Activated CD4-positive, alpha-beta T cell treated with anti-CD3 and anti-CD28 coated beads for 36 hours (primary cell): Measurements from ENCODE around the gene NECAP2. TPM values are rescaled to one million over a fixed set of nuclear protein-coding genes. Genes with fewer than 3 reads are reported as not detected.
"Not testable (repeated sequence)": the region's sequence is repeated elsewhere in the genome, so short reads cannot be mapped to it uniquely, and the experiment has no call there.

Source experiments
- ATAC-seq: fragments of 200-7000 bp; cut with Tn5 transposase; one replicate; pipeline ENCODE4 v1.10.0; 2021; ENCODE audit warnings: mild to moderate bottlenecking, moderate library complexity
- CTCF ChIA-PET: fragments of 350-600 bp; sonication (Branson Sonifier 250); formaldehyde crosslinking; loops from one replicate; lab custom pipeline; 2021; ENCODE audit warnings: antibody characterized with exemption; lab: Charles Lee
- POLR2A ChIA-PET: fragments of 350-600 bp; sonication (Branson Sonifier 250); formaldehyde crosslinking; loops from one replicate; lab custom pipeline; 2021; ENCODE audit warnings: antibody characterized with exemption, inconsistent platforms; lab: Charles Lee
- DNase-seq: peaks from one replicate; pipeline ENCODE4 v3.0.0-alpha.2; 2020
- H3K27ac Mint-ChIP-seq: one replicate; pipeline ENCODE4 v1.8.0; 2021; ENCODE audit warnings: mixed read lengths
- H3K27me3 Mint-ChIP-seq: one replicate; pipeline ENCODE4 v1.8.0; 2021; ENCODE audit warnings: mixed read lengths
- H3K36me3 Mint-ChIP-seq: one replicate; pipeline ENCODE4 v1.8.0; 2021; ENCODE audit warnings: low read depth, mixed read lengths
- H3K4me1 Mint-ChIP-seq: one replicate; pipeline ENCODE4 v1.8.0; 2021; ENCODE audit warnings: mixed read lengths
- H3K4me3 Mint-ChIP-seq: one replicate; pipeline ENCODE4 v1.8.0; 2021; ENCODE audit warnings: mild to moderate bottlenecking, moderate library complexity, mixed read lengths
- H3K9me3 Mint-ChIP-seq: one replicate; pipeline ENCODE4 v1.8.0; 2021; ENCODE audit warnings: low read depth, mixed read lengths
- intact Hi-C, 2 experiments: fragments of 100-400 bp; cut with DNase I in 1 of 2; cut with micrococcal nuclease in 1 of 2; formaldehyde crosslinking; loops; one replicate each; pipeline versions ENCODE4 v1.14.2 to v1.15.1; 2022 to 2024; cut with DNase I, micrococcal nuclease
- total RNA-seq, 2 experiments: library from RNA; stranded (reverse); gene quantifications; one replicate each; pipeline ENCODE4 v1.2.3, GENCODE V29; 2021

NECAP2 gene
- total RNA-seq, 2 experiments from 2014 or later: 46.5 to 54.2 TPM

GRCh38 chr1:16443975-16444770, 3.6 kb downstream of the NECAP2 start:
- Mint-ChIP-seq H3K4me1 (peaks cover 32% of the 10 kb centered on the region), H3K27ac (peak overlapping the region; percentile 65), H3K4me3 (no peak overlapping the region), H3K9me3 (no peaks in the 10 kb centered on the region), H3K27me3 (no peaks in the 10 kb centered on the region), H3K36me3 (peaks cover 34% of the 10 kb centered on the region)
- intact Hi-C loops: loop anchor here (5.0 kb wide), 4 partner anchors 53 to 917 kb away; partner anchors contain the start of gene DNAJC16 (in 1 of the 2)
- ChIA-PET CTCF (interaction anchor here (0.7 to 1.1 kb wide), 4 partner anchors 10 to 478 kb away, joined by 3 to 4 read pairs (median 4); no protein-coding TSS in a partner anchor), POLR2A (no interaction called here)
- DNase-seq: no peak
- ATAC-seq: no peak

GRCh38 chr1:16445052-16445451, 4.5 kb downstream of the NECAP2 start:
- CTCF ChIA-PET: interaction anchor here (1.0 kb wide), 1 partner anchor 20 kb away, joined by 3 read pairs; no protein-coding TSS in a partner anchor
- H3K4me1 Mint-ChIP-seq: peaks cover 35% of the 10 kb centered on the region
- H3K27me3 Mint-ChIP-seq: no peaks in the 10 kb centered on the region
- POLR2A ChIA-PET: no interaction called here
- intact Hi-C loops: no loop called here
- H3K4me3 Mint-ChIP-seq: no peak overlapping the region
- no peak for DNase-seq
- H3K36me3 Mint-ChIP-seq: peaks cover 39% of the 10 kb centered on the region
- peak overlapping the region; percentile 31 for H3K27ac Mint-ChIP-seq
- no peak for ATAC-seq
- H3K9me3 Mint-ChIP-seq: no peaks in the 10 kb centered on the region

- ATAC-seq (no peak), DNase-seq (no peak)
- CTCF ChIA-PET: no interaction called here
- H3K9me3 Mint-ChIP-seq: no peaks in the 10 kb centered on the region
- peaks cover 36% of the 10 kb centered on the region for H3K4me1 Mint-ChIP-seq
- peaks cover 44% of the 10 kb centered on the region for H3K36me3 Mint-ChIP-seq
- intact Hi-C loops: no loop called here
- POLR2A ChIA-PET: no interaction called here
- no peak overlapping the region for H3K27ac Mint-ChIP-seq
- no peak overlapping the region for H3K4me3 Mint-ChIP-seq
- no peaks in the 10 kb centered on the region for H3K27me3 Mint-ChIP-seq
Measured at GRCh38 chr1:16446116-16446515, 5.6 kb downstream of the NECAP2 start.

GRCh38 chr1:16447641-16448040, 7.1 kb downstream of the NECAP2 start:
- intact Hi-C loops: no loop called here
- Mint-ChIP-seq H3K27me3 (no peaks in the 10 kb centered on the region), H3K27ac (peak overlapping the region; percentile 0), H3K4me1 (peaks cover 28% of the 10 kb centered on the region), H3K4me3 (no peak overlapping the region), H3K9me3 (no peaks in the 10 kb centered on the region), H3K36me3 (peaks cover 50% of the 10 kb centered on the region)
- POLR2A ChIA-PET: no interaction called here
- no peak for ATAC-seq
- CTCF ChIA-PET: interaction anchor here (1.9 kb wide), 1 partner anchor 8 kb away, joined by 7 read pairs; the partner anchor contains the start of gene NECAP2
- DNase-seq: no peak

GRCh38 chr1:16449065-16449464, 8.5 kb downstream of the NECAP2 start:
- ChIA-PET CTCF (interaction anchor here (1.9 kb wide), 1 partner anchor 9 kb away, joined by 7 read pairs; the partner anchor contains the start of gene NECAP2), POLR2A (no interaction called here)
- intact Hi-C loops: no loop called here
- Mint-ChIP-seq H3K36me3 (peaks cover 43% of the 10 kb centered on the region), H3K27ac (no peak overlapping the region), H3K4me3 (no peak overlapping the region), H3K27me3 (no peaks in the 10 kb centered on the region), H3K4me1 (peaks cover 16% of the 10 kb centered on the region), H3K9me3 (no peaks in the 10 kb centered on the region)
- no peak for ATAC-seq
- no peak for DNase-seq

GRCh38 chr1:16449666-16450065, 9.1 kb downstream of the NECAP2 start:
- DNase-seq (no peak), ATAC-seq (no peak)
- Mint-ChIP-seq H3K9me3 (no peaks in the 10 kb centered on the region), H3K4me1 (peaks cover 13% of the 10 kb centered on the region), H3K27ac (peak overlapping the region; percentile 55), H3K4me3 (no peak overlapping the region), H3K36me3 (peaks cover 38% of the 10 kb centered on the region), H3K27me3 (no peaks in the 10 kb centered on the region)
- intact Hi-C loops: no loop called here
- ChIA-PET CTCF (interaction anchor here (0.8 to 1.9 kb wide), 2 partner anchors 9 to 10 kb away, joined by 4 to 7 read pairs; partner anchors contain the start of gene NECAP2), POLR2A (interaction anchor here (1.4 kb wide), 1 partner anchor 9 kb away, joined by 3 read pairs; the partner anchor contains the start of gene NECAP2)

GRCh38 chr1:16450863-16451481, 10.4 kb downstream of the NECAP2 start:
- Mint-ChIP-seq H3K36me3 (peaks cover 44% of the 10 kb centered on the region), H3K4me1 (peaks cover 13% of the 10 kb centered on the region), H3K27ac (peak overlapping the region; percentile 59), H3K4me3 (no peak overlapping the region), H3K27me3 (no peaks in the 10 kb centered on the region), H3K9me3 (no peaks in the 10 kb centered on the region)
- no peak for DNase-seq
- peak; percentile 61 for ATAC-seq
- intact Hi-C loops: no loop called here
- ChIA-PET POLR2A (interaction anchor here (1.4 kb wide), 1 partner anchor 11 kb away, joined by 3 read pairs; the partner anchor contains the start of gene NECAP2), CTCF (no interaction called here)

- POLR2A ChIA-PET: interaction anchor here (0.6 kb wide), 1 partner anchor 27 kb away, joined by 3 read pairs; no protein-coding TSS in a partner anchor
- Mint-ChIP-seq H3K4me1 (peaks cover 13% of the 10 kb centered on the region), H3K4me3 (no peak overlapping the region), H3K9me3 (no peaks in the 10 kb centered on the region), H3K27ac (peak overlapping the region; percentile 23), H3K27me3 (no peaks in the 10 kb centered on the region), H3K36me3 (peaks cover 50% of the 10 kb centered on the region)
- DNase-seq (no peak), ATAC-seq (no peak)
- CTCF ChIA-PET: interaction anchor here (0.6 kb wide), 1 partner anchor 12 kb away, joined by 4 read pairs; the partner anchor contains the start of gene NECAP2
- intact Hi-C loops: no loop called here
Measured at GRCh38 chr1:16451841-16452528, 11.5 kb downstream of the NECAP2 start.

- H3K4me1 Mint-ChIP-seq, H3K27me3 Mint-ChIP-seq, ATAC-seq, H3K9me3 Mint-ChIP-seq, DNase-seq, POLR2A ChIA-PET, H3K4me3 Mint-ChIP-seq, intact Hi-C loops: not testable (repeated sequence)
- H3K36me3 Mint-ChIP-seq: peaks cover 45% of the 10 kb centered on the region
- CTCF ChIA-PET: interaction anchor here (1.1 to 1.6 kb wide), 2 partner anchors 15 to 23 kb away, joined by 3 to 7 read pairs; partner anchors contain the start of gene NECAP2
- H3K27ac Mint-ChIP-seq: peak overlapping the region; percentile 67
Measured at GRCh38 chr1:16454909-16455308, 14.4 kb downstream of the NECAP2 start.

GRCh38 chr1:16456151-16456550, 15.6 kb downstream of the NECAP2 start:
- POLR2A ChIA-PET, H3K27me3 Mint-ChIP-seq, H3K27ac Mint-ChIP-seq, H3K9me3 Mint-ChIP-seq, intact Hi-C loops, H3K4me3 Mint-ChIP-seq, ATAC-seq, DNase-seq, H3K4me1 Mint-ChIP-seq: not testable (repeated sequence)
- peaks cover 46% of the 10 kb centered on the region for H3K36me3 Mint-ChIP-seq
- CTCF ChIA-PET: interaction anchor here (1.6 kb wide), 1 partner anchor 16 kb away, joined by 7 read pairs; the partner anchor contains the start of gene NECAP2

- no peak for DNase-seq
- no peak overlapping the region for H3K4me3 Mint-ChIP-seq
- no peak overlapping the region for H3K27ac Mint-ChIP-seq
- POLR2A ChIA-PET: no interaction called here
- no peaks in the 10 kb centered on the region for H3K27me3 Mint-ChIP-seq
- intact Hi-C loops: no loop called here
- CTCF ChIA-PET: interaction anchor here (0.7 to 1.3 kb wide), 2 partner anchors 18 to 150 kb away, joined by 3 to 4 read pairs; partner anchors contain the start of gene NECAP2
- ATAC-seq: no peak
- no peaks in the 10 kb centered on the region for H3K4me1 Mint-ChIP-seq
- H3K9me3 Mint-ChIP-seq: no peaks in the 10 kb centered on the region
- peaks cover 50% of the 10 kb centered on the region for H3K36me3 Mint-ChIP-seq
Measured at GRCh38 chr1:16458831-16459230, 18.3 kb downstream of the NECAP2 start.
